Endometrial microvascular endothelial cells (primary cell): Measurements from ENCODE around the gene PIK3CA. TPM values are rescaled to one million over a fixed set of nuclear protein-coding genes. Genes with fewer than 3 reads are reported as not detected.
"Not testable (repeated sequence)": the region's sequence is repeated elsewhere in the genome, so short reads cannot be mapped to it uniquely, and the experiment has no call there.

Experiments used
- in situ Hi-C: cut with HindIII; loops from 2 replicates; pipeline ENCODE4 v1.10.0; 2017; ENCODE audit warnings: low sequenced_read_pairs, low pct_unique_long_range_greater_than_20kb; ENCODE audit errors: inconsistent ontology term
- total RNA-seq: library from RNA; depleted of rRNA; stranded (reverse); fragments of >200 nt; gene quantifications from one replicate; pipeline ENCODE4 v1.2.3, GENCODE V29; 2015; ENCODE audit errors: inconsistent ontology term

Gene PIK3CA
- total RNA-seq, 1 donor from 2014 or later = 27.9 TPM

DNA sequence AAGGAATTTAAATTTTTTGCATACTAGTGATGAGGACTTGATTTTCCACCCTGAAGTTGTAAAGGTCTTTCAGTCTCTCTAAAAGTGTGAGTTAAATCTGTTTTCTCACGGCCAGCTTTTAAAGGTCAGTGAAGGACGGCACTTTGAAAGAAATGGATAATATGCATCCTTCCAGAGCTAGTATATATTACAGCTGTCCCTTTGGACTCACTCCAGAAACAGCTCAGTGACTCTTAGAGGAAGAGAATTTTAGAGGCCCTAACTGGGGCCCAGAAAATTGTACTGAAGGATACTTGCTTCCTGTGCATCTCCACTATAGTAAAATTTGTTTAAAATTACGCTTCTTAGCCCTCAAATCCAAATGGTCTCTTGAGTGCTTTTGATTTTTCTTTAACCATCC is 41.6 kb downstream of the PIK3CA start:
- in situ Hi-C loops = no loop called here

DNA sequence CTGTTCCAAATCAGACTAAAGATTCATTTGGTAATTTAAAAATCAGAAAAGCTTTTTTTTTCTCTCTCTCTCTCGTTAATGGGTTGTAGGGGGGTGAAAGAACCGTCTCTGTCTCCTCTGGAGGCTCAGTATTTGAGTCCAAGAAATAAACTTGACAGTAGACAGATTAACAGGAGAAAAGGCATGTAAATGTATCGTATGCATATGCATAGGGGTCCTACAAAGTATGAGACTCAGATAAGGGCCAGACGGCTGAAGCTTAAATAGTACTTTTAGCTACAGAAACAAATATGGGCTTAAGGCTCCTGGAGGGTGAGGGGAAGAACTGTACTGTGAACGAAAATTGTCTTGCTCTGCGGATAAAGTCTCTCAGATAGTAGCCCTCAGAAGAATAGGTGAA is 42.4 kb downstream of the PIK3CA start:
- in situ Hi-C loops = no loop called here

DNA sequence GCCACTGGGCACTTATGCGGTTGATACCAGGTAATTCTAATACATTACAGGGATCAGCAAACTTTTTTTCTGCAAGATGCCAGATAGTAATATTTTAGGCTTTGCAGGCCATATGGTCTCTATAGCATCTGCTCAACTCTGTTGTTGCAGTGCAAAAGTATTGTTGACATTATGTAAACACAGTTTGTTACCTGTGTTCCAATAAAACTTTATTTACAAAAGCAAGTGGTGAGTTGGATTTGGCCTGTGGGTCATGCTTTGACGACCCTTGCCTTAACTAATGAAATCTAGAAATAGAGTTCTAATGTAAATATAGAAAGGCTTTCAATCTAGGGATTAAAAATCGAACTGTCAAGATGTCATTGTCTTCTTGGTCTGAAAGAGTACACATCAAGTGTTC is 44.4 kb downstream of the PIK3CA start:
- in situ Hi-C loops = no loop called here

DNA sequence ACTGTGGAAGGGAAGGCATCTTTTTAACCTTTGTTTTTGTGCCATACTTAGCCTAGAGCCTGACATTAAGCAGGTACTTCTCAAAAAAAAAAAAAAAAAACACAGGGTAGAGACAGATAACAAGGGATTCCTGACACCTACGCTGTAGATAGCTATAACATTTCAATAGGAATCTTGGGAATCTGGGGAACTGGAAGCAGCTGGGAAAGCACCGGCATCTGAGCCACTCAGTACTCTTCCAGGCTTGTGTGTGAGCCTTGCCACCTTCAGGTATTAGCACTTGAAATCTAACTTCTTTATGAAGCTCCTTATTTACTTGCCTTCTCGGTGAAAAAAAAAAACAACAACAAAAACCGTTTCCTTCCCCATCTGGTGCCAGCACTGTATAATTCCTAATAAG is 46.8 kb downstream of the PIK3CA start:
- in situ Hi-C loops = no loop called here

DNA sequence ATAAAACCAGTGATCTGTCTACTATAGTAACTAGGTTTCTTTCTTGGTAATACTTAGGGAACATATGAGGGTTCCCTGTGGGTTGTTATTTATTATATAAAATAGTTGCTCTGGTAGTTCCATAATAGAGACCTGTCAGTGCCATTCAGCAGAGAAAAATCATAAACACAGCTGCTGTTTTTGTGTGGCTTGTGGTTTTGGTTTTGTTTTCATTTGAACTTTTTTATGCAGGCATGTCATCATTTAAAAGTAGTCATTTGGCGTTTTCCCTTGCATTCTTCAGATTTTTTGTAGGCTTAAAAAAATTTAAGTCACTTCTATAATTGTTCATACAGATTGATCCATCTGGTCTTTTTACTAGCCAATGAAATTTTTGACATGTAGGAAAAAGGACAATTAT is 47.9 kb downstream of the PIK3CA start:
- in situ Hi-C loops = no loop called here

DNA sequence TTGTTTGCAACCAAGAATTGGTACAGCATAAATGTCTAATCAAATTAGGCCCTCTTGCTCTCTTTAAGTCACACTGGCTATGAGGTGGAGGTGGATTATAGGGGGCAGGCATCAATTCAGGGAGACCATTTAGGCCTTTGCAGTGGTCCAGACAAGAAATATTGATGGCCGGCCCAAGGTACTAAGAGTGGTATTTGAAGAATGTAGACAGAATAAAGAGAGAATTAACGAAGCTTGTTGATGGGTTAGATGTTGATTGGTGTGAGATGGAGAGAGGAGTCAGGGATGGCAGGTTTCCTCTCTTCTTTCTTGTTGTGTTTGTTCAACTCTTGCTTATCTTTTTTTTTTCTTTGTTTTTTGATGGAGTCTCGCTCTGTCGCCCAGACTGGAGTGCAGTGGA is 48.5 kb downstream of the PIK3CA start:
- in situ Hi-C loops = no loop called here

DNA sequence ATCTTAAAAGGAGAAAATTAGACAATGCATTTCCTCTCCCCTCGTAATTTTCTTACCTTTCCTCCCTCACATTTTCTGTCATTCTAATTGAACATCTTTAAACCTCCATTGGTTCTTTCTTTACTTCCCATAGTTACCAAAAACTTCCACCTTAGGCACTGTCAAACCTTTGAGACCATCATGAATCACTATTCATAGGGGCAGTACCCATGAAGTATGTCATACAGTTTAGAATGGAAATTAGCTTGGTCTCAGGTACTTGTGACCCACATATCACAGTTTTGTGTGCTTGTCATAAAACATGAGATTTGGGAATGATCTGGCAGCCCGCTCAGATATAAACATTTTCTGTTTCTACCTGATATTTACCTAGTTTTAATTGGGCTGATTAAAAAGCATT is 52.6 kb downstream of the PIK3CA start:
- in situ Hi-C loops = no loop called here

DNA sequence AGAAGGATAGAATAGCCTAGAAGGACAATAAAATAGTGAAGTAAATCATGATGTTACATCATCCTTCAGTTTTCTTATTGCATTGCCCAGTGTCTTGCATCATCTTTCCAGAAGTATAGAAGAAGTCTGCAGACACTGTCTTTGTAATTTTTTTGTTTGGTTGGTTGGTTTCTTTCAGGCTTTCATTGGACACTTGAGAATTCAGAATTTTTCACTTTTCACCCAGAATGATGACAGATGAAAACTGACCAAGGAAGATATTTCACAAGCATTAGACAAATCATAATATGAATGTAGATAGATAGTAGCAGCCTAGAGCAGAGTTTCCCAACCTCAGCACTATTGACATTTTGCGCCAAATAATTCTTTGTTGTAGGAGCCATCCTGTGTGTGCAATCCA is 67.4 kb downstream of the PIK3CA start:
- in situ Hi-C loops = not testable (repeated sequence)

DNA sequence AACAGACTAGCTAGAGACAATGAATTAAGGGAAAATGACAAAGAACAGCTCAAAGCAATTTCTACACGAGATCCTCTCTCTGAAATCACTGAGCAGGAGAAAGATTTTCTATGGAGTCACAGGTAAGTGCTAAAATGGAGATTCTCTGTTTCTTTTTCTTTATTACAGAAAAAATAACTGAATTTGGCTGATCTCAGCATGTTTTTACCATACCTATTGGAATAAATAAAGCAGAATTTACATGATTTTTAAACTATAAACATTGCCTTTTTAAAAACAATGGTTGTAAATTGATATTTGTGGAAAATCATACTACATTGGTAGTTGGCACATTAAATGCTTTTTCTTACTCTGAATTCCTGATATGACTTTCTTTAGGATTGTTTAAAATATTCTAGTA is 70.1 kb downstream of the PIK3CA start:
- in situ Hi-C loops = not testable (repeated sequence)

DNA sequence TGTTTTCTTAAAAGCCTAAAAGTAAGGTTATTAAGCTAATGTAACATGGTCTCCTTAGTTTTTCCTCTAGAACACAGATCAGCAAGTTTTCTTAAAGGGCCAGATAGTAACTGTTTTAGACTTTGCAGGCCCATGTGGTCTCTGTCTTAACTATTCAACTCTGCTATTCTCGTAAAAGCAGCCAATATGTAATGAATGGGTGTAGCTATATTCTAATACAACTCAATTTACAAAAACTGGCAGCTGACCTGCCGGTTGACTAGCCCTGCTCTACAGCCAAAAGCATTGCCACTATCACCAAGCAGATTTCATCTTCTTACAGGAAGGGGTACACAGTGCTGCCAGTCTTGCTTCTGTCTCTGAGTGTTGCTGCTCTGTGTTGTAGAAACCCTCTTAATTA is 75.4 kb downstream of the PIK3CA start:
- in situ Hi-C loops = no loop called here

DNA sequence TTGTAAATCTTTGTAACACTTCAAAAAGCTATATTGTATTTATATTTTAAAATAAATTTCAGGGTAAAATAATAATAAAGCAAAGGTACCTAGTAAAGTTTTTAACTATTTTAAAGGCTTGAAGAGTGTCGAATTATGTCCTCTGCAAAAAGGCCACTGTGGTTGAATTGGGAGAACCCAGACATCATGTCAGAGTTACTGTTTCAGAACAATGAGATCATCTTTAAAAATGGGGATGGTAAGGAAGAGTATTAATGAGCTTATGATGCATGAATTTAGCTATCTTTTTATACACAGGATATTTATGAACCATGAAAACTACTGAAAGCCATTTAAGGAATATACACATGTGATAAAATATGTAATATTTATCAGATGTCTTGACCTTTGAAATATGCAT is 76.4 kb downstream of the PIK3CA start:
- in situ Hi-C loops = no loop called here

DNA sequence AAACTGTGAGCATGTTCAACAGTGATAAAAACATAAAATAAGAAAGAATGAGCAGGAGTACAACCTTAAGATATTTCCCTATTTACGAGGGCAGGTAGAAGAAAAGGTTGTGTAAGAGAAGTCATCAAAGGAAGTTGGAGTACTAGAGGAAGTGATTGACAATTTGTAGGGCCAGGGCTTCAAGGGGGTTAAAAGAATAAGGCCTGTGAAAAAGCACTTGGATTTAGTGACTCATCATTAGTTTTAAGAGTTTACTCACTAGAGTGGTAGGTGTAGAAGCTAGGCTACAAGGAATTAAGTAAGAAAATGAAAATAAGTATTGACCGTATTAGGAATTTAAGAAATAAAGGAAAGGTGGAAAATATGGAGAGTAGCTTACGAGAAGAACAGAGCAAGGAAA is 79.2 kb downstream of the PIK3CA start:
- in situ Hi-C loops = no loop called here

DNA sequence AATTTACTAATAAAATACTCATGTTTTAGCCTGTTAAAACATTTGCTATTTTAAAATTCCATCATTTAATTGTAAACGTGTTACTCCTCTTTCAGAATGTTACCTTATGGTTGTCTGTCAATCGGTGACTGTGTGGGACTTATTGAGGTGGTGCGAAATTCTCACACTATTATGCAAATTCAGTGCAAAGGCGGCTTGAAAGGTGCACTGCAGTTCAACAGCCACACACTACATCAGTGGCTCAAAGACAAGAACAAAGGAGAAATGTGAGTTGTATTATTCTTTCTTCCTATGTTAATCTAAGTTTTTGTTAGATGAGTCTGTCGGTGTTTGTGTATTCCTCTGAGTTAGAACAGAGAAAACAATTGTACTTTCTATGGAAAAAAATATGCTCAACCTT is 81.0 kb downstream of the PIK3CA start:
- in situ Hi-C loops = no loop called here

DNA sequence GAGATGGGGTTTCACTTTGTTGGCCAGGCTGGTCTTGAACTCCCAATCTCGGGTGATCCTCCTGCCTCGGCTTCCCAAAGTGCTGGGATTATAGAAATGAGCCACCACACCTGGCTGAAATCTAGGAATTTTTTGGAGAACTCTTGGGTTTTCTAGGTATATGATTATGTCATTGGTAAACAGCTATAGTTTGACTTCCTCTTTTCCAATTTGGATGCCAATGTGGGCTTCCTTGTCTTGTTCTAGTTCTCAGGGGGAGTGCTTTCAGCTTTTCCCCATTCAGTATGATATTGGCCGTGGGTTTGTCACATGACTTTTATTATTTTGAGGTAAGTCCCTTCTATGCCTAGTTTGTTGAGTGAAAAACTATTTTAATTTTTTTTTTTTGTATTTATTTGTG is 84.9 kb downstream of the PIK3CA start:
- in situ Hi-C loops = no loop called here

DNA sequence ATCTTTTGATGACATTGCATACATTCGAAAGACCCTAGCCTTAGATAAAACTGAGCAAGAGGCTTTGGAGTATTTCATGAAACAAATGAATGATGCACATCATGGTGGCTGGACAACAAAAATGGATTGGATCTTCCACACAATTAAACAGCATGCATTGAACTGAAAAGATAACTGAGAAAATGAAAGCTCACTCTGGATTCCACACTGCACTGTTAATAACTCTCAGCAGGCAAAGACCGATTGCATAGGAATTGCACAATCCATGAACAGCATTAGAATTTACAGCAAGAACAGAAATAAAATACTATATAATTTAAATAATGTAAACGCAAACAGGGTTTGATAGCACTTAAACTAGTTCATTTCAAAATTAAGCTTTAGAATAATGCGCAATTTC is 86.0 kb downstream of the PIK3CA start:
- in situ Hi-C loops = no loop called here

DNA sequence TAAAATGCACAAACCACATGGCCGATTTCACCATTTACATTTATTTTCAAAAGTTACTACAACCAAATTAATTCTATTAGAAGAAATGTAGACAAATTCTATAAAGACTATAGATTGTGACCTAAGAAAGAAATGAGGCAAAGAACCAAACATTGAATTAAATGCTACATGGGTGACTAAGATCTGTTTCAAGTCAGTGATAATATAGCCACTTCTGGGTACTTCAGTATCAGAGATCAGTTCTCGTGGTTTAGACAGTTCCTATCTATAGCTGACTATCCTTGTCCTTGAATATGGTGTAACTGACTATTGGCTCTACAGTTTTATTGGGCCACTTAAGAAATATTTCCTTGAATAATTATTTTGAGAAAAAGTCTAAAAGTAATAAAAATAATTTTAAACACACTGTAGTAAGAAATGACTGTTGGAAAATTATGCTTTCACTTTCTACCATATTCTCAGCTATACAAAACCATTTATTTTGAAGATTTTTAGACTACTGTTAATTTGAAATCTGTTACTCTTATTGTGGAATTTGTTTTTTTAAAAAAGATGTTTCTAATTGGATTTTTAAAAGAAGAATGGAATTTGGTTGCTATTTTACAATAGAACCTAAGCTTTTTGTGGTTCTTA is 88.6 kb downstream of the PIK3CA start:
- in situ Hi-C loops = no loop called here

DNA sequence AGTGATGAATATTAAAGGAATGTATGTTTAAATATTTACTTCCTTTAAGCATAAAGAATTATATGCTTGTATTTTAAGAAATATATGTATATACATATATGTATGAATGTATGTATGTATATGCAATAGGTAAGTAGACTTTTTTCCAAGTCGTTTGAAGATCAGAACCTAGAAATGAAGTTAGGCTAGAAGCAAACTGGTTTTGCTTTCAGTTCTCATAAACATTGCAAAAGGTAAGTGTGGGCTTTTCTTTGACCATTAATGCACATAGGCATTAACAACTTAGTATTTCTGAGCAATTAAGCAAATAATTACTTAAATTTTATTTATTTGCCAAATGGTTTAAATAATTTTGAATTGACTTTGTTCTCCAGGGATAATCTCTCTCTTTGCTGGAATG is 92.1 kb downstream of the PIK3CA start:
- in situ Hi-C loops = not testable (repeated sequence)

DNA sequence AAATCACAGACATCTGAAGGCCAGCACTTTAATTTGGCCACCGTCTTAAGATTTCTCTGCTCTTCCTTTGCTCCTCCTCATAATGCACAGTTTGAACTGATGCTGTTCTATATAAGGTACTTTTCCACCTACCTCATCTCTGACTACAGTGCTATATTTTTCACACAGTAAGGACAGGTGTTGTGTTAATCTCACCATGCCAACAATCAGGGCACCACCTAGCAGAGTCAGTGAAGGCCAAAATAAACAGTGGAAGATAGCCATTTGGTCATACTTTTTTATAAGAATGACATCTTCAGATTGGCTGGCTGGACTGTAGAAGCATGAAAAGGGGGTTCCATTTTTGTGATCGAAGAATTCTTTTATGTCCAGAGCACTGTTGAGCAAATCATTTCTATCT is 94.7 kb downstream of the PIK3CA start:
- in situ Hi-C loops = not testable (repeated sequence)

DNA sequence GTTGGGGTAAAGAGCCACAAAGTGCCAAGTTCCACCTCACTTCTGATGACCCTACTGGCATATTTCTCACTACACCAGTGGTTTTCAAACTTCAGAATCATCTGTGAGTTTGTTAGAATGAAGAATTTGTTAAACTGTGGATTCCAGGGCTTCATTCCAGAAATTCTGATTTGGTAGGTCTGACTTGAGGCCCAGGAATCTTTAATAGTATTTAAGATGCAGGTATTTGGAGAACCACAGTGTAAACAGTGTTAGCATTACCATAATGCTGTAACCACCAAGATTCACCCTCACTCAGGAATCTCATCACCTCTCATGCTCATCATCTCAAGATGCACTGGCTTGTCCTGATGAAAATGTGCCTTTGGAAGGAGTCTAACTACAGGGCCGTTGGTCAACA is 96.7 kb downstream of the PIK3CA start:
- in situ Hi-C loops = no loop called here

DNA sequence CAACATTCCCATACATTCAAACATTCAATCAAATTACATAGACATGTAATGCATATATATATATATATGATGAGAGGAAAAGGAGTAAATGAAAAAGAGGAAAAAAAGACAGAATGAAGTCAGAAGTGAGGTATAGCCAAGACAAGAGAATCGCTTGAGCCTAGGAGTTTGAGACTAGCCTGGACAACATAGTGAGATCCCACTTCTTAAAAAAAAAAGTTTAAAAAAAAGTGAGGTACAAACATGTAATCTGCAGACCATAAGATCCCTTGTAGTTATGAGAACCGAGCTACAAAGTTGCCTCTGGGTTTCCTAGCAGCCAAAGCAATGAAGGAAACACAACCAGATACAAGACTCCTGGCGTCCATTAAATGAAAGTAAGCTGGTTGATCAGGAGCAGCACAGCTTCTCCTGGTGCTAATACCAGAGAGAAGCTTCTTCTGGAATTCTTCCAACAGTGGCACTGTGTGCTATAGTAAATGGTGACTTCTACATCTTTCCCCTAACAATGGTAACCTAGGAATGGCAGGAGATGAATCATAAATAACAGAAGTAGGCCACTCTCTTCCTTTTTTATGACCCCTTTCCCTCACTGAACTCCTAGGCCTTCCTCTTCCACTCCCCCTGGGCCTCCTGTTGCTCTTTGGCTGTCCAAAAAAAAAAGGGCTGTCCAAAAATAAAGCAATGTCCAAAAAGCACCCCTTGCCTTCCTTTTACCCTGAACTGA is 99.3 kb downstream of the PIK3CA start:
- in situ Hi-C loops = no loop called here
